HL-60 (cell line): ENCODE data around the gene VWA5B2.

ENCODE experiments used
- DNase-seq, 2 experiments: peaks; one replicate each; pipeline ENCODE4 v3.0.0-alpha.2; 2010 to 2020; ENCODE audit warnings: low read depth in 1 of 2, low spot score in 1 of 2
- H3K27ac ChIP-seq: fragments of 250-450 bp; sonication (Bioruptor Pico); replicated peaks from 2 replicates; pipeline ENCODE4 v1.5.1; 2020; ENCODE audit warnings: mild to moderate bottlenecking, moderate library complexity
- H3K27me3 ChIP-seq: fragments of 250-450 bp; sonication (Bioruptor Pico); 2 replicates; pipeline ENCODE4 v1.5.1; 2021; ENCODE audit warnings: mild to moderate bottlenecking, moderate library complexity; ENCODE audit not compliant: insufficient read depth, poor library complexity, severe bottlenecking
- H3K4me3 ChIP-seq: replicated peaks from 2 replicates; pipeline ENCODE4 v1.5.1; 2011; ENCODE audit warnings: mild to moderate bottlenecking, control low read depth, low read length; ENCODE audit not compliant: insufficient read depth
- GABPA ChIP-seq: IDR thresholded peaks from 2 replicates; pipeline ENCODE4 v1.6.1; 2012; ENCODE audit warnings: low read depth
- POLR2AphosphoS5 ChIP-seq: IDR thresholded peaks from 2 replicates; pipeline ENCODE4 v1.6.1; 2012; ENCODE audit warnings: low read depth
- SPI1 ChIP-seq: IDR thresholded peaks from 2 replicates; pipeline ENCODE4 v1.6.1; 2012; ENCODE audit warnings: low read depth, mild to moderate bottlenecking, borderline replicate concordance
- TF ChIP-seq, protein P1 (sequence below): IDR thresholded peaks from one replicate; pipeline ENCODE4 v1.5.1; 2011; ENCODE audit warnings: low read length, control low read depth, inconsistent platforms; ENCODE audit not compliant: insufficient read depth
- TF ChIP-seq, protein P2 (sequence below): IDR thresholded peaks from 2 replicates; pipeline ENCODE4 v1.6.1; 2012; ENCODE audit warnings: low read depth; ENCODE audit not compliant: insufficient replicate concordance

VWA5B2 gene

DNA sequence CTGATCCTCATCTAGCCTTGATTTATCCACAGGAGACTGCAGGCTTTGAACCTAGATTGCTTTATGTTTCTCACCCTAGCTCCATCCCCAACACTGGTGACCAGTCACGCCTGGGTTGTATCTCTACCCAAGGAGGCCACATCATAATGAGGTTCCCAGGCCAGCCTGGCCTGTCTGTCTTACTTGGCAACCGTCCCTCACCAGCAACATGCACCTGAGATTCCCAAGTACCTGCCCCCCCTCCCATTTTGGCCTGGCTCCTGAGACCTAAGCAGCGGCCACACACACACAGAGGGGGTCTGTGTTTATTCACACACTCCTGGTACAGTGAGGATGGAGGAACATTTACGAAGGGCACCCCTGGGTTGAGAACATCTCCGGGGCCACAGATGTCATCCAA lies 29.5 kb downstream of the VWA5B2 start:
- TF ChIP-seq SPI1 (no peak), GABPA (no peak), POLR2AphosphoS5 (no peak)
- TF ChIP-seq, protein P1, sequence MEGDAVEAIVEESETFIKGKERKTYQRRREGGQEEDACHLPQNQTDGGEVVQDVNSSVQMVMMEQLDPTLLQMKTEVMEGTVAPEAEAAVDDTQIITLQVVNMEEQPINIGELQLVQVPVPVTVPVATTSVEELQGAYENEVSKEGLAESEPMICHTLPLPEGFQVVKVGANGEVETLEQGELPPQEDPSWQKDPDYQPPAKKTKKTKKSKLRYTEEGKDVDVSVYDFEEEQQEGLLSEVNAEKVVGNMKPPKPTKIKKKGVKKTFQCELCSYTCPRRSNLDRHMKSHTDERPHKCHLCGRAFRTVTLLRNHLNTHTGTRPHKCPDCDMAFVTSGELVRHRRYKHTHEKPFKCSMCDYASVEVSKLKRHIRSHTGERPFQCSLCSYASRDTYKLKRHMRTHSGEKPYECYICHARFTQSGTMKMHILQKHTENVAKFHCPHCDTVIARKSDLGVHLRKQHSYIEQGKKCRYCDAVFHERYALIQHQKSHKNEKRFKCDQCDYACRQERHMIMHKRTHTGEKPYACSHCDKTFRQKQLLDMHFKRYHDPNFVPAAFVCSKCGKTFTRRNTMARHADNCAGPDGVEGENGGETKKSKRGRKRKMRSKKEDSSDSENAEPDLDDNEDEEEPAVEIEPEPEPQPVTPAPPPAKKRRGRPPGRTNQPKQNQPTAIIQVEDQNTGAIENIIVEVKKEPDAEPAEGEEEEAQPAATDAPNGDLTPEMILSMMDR, result no peak
- TF ChIP-seq, protein P2, sequence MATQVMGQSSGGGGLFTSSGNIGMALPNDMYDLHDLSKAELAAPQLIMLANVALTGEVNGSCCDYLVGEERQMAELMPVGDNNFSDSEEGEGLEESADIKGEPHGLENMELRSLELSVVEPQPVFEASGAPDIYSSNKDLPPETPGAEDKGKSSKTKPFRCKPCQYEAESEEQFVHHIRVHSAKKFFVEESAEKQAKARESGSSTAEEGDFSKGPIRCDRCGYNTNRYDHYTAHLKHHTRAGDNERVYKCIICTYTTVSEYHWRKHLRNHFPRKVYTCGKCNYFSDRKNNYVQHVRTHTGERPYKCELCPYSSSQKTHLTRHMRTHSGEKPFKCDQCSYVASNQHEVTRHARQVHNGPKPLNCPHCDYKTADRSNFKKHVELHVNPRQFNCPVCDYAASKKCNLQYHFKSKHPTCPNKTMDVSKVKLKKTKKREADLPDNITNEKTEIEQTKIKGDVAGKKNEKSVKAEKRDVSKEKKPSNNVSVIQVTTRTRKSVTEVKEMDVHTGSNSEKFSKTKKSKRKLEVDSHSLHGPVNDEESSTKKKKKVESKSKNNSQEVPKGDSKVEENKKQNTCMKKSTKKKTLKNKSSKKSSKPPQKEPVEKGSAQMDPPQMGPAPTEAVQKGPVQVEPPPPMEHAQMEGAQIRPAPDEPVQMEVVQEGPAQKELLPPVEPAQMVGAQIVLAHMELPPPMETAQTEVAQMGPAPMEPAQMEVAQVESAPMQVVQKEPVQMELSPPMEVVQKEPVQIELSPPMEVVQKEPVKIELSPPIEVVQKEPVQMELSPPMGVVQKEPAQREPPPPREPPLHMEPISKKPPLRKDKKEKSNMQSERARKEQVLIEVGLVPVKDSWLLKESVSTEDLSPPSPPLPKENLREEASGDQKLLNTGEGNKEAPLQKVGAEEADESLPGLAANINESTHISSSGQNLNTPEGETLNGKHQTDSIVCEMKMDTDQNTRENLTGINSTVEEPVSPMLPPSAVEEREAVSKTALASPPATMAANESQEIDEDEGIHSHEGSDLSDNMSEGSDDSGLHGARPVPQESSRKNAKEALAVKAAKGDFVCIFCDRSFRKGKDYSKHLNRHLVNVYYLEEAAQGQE, result no peak
- Histone ChIP-seq H3K27ac (no peak overlapping the region), H3K27me3 (peaks cover 23% of the 10 kb centered on the region), H3K4me3 (no peak overlapping the region)
- no peak for DNase-seq

DNA sequence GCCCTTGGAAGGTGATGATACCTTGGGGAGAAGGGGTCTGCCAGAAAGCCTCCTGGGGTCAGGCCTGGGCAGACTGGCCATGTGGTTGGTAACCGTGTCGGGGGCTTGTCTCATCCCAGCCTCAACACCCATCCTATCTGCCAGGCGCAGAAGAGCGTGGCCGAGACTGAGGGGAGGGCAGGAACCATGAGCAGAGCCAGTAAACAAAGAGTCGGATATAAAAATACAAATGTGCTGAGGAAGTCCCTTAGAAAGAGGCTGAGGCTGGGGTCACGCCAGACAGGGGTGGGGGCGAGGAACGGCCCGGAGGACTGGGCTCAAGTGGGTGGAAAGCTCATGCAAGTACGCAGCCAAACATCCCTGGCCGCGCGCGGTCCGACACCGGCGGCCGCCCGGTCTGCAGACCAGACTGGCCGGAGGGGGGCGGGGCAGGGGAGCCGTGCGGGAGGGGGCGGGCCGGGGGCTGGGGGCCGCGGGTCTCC lies 30.1 kb downstream of the VWA5B2 start:
- H3K27ac ChIP-seq, result no peak overlapping the region
- TF ChIP-seq SPI1 (no peak), POLR2AphosphoS5 (no peak), GABPA (no peak)
- TF ChIP-seq, protein P1, result no peak
- TF ChIP-seq, protein P2, result no peak
- H3K4me3 ChIP-seq, result no peak overlapping the region
- DNase-seq, result no peak
- H3K27me3 ChIP-seq, result peaks cover 23% of the 10 kb centered on the region

DNA sequence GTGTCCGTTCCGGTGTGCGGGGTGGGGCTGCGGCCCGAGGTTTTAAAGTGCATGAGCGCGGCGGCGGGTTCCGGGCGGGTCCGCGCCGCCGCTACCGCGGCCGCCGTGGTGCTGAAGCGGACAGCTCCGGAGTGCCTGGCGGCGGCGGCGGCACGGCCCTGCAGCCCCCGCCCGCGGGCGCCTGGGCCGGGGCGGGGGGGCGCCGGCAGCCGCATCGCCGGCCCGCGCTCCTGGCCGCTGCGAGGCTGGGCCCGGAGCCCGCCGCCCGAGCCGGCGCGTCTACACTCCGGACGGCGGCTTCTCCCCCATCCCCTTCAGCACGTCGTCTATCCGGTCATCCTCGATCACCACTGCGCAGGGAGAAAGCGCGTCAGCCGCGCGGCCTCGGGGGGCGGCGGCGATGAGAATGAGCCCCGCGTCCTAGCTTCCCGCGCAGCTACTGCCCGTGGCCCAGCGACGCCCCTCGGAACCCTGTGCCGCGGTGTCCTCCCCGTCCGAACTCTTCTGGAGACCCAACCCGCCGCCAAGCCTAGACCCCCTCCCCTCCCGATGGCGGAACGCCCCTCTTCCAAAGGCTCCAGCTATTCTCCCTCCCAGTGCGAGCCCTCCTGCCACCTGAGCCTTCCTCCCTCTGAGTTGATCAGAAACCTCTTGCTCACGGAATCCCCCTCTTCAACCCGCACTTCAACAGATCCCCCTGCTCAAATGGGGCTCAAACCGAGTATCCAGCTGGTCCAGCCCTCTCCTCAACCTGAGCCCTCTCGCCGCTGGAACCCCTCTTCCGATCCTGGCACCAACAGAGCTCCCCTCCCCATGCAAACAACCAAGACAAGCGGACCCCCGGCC lies 30.7 kb downstream of the VWA5B2 start:
- DNase-seq, result no peak
- Histone ChIP-seq H3K27me3 (peaks cover 23% of the 10 kb centered on the region), H3K4me3 (no peak overlapping the region), H3K27ac (no peak overlapping the region)
- TF ChIP-seq POLR2AphosphoS5, result no peak
- TF ChIP-seq, protein P2, result peak; percentile 89
